Ovary (tissue), 9 donors: ENCODE results near the gene TBX6. TPM values are rescaled to one million over a fixed set of nuclear protein-coding genes. Genes with fewer than 3 reads are reported as not detected.
"Not testable (repeated sequence)": the region's sequence is repeated elsewhere in the genome, so short reads cannot be mapped to it uniquely, and the experiment has no call there.

Experiments
- DNase-seq, 5 donors: peaks; one replicate each; pipeline ENCODE4 v3.0.0-alpha.2; 2019 to 2020
- H3K27ac ChIP-seq, 2 donors: fragments of 200-600 bp; one replicate each; pipeline versions ENCODE4 v1.5.1 to v1.8.0; 2019 to 2022
- H3K27me3 ChIP-seq: fragments of 200-600 bp; one replicate; pipeline ENCODE4 v1.8.0; 2022
- H3K36me3 ChIP-seq: fragments of 200-600 bp; sonication (generic); one replicate; pipeline ENCODE4 v1.5.1; 2019
- H3K4me1 ChIP-seq: one replicate; pipeline ENCODE4 v1.8.1; 2013; ENCODE audit warnings: mild to moderate bottlenecking, moderate library complexity; ENCODE audit not compliant: insufficient read depth
- H3K4me3 ChIP-seq: fragments of 200-600 bp; sonication (generic); one replicate; pipeline ENCODE4 v1.5.1; 2017
- H3K9me3 ChIP-seq, 2 donors: fragments of 200-600 bp in 1 of 2; sonication (generic) in 1 of 2; one replicate each; pipeline versions ENCODE4 v1.5.1 to v1.8.1; 2013 to 2019; ENCODE audit warnings: mild to moderate bottlenecking in 1 of 2, moderate library complexity in 1 of 2
- CTCF ChIP-seq, 3 donors: fragments of 450-650 bp in 2 of 3; fragments of 200-600 bp in 1 of 3; IDR thresholded peaks; one replicate each; pipeline versions ENCODE4 v1.5.1 to v1.8.0; 2016 to 2022; ENCODE audit warnings: antibody characterized with exemption in 3 of 3, mild to moderate bottlenecking in 1 of 3
- EP300 ChIP-seq: sonication (generic); formaldehyde crosslinking; IDR thresholded peaks from one replicate; pipeline ENCODE4 v1.6.1; 2017; ENCODE audit warnings: antibody characterized with exemption
- POLR2A ChIP-seq: fragments of 450-650 bp; IDR thresholded peaks from one replicate; pipeline ENCODE4 v1.6.1; 2017; ENCODE audit warnings: antibody characterized with exemption, mild to moderate bottlenecking, moderate library complexity
- WGBS, 3 donors: extraction: QIAGEN DNeasy Blood & Tissue Kit in 1 of 3; methylation state at CpG; one replicate each; pipeline versions ENCODE4 v1.1.5 to v1.1.7; 2013 to 2017; 5-methylcytosine and 5-hydroxymethylcytosine counted together
- intact Hi-C, 4 donors: fragments of 100-400 bp; cut with DNase I; formaldehyde crosslinking; loops; one replicate each; pipeline versions ENCODE4 v1.11.0 to v1.15.1; 2022 to 2023
- polyA plus RNA-seq, 2 donors: library from polyadenylated mRNA; stranded (reverse); fragments of 200-250 nt in 1 of 2; fragments of 350-450 nt in 1 of 2; fragmentation: Illumina TruSeq in 1 of 2; extraction: RNeasy Lipid Tissue Mini Kit (QIAGEN cat#74804) in 1 of 2; gene quantifications; one replicate each; pipeline ENCODE4 v1.2.3, GENCODE V29; 2013 to 2014
- total RNA-seq, 7 donors: library from RNA; depleted of rRNA in 2 of 7; stranded (reverse); fragments of >200 nt in 2 of 7; fragmentation: NEBNext Ultra II Directional in 3 of 7; extraction: Animal tissue kit (Norgen Biotek cat#: 25700) in 3 of 7; gene quantifications; one replicate each; pipeline versions ENCODE4 v1.1.0 to v1.2.4, GENCODE V29; 2016 to 2023
- donor health status: DM: no; HTN: no; CAD: no; lungs with moderate emphysema.
- donor health status: DM: no; HTN: no; CAD: no.
- donor health status: Bipolar disorder and iron deficiency.
- donor health status: DM: yes; HTN: yes; CAD: no.
- donor health status: DM: no; HTN: no; CAD: no.
- donor health status: DM: yes; HTN: yes; CAD: no.

Gene TBX6
- total and polyA plus RNA-seq, 9 donors: 0.08 to 1.5 (median 0.75) TPM

DNA sequence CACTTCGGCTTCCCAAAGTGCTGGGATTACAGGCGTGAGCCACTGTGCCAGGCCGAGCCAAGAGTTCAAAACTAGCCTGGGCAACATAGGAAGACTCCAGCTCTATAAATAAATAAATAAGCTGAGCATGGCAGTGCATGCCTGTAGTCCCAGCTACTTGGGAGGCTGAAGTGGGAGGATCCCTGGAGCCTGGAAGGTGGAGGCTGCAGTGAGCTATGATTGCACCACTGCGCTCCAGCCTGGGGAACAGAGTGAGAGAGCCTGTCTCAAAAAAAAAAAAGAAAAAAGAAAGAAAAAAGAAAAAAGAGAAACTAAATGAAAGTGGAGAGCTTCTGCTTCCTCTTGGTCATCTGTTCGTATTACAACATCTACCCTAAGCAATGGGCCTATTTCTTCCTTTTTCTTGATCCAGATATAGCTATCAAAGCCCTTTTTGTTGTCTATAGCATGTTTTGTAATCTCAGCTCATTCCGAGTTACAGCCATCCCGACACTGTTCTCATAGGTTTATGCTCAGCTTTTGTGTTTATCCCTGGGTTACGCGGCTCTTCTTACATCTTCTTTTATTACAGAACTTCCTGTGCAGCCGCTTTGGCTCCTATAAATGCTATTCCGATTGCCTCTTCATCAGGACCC lies 45.4 kb upstream of the TBX6 start:
- 81 to 83% (median 83%) methylated on average over 11 of the region's 11 CpGs for WGBS, 3 donors
- no peak for TF ChIP-seq EP300
- no peak for TF ChIP-seq CTCF (IDR thresholded peaks at IDR 0.05)
- TF ChIP-seq POLR2A: no peak
- intact Hi-C loops: loop anchor here in 1 of 4 donors (10.0 kb wide), 1 partner anchor 588 kb away; no protein-coding TSS in a partner anchor
- no peak overlapping the region for H3K4me3 ChIP-seq
- H3K27ac ChIP-seq: no peak overlapping the region
- no peaks in the 10 kb centered on the region for H3K27me3 ChIP-seq
- H3K4me1 ChIP-seq: no peaks in the 10 kb centered on the region
- no peak for DNase-seq
- H3K9me3 ChIP-seq: no peaks in the 10 kb centered on the region
- H3K36me3 ChIP-seq: no peaks in the 10 kb centered on the region

- no peaks in the 10 kb centered on the region for H3K27me3 ChIP-seq
- no peak overlapping the region for H3K4me3 ChIP-seq
- no peaks in the 10 kb centered on the region for H3K4me1 ChIP-seq
- intact Hi-C loops: loop anchor here in 2 of 4 donors (5.0 to 10.0 kb wide), 2 partner anchors 50 to 592 kb away; partner anchors contain the start of gene CORO1A (in 1 of the 2)
- no peak for TF ChIP-seq POLR2A
- no peak for TF ChIP-seq CTCF (IDR thresholded peaks at IDR 0.05)
- TF ChIP-seq EP300: no peak
- H3K27ac ChIP-seq: no peak overlapping the region
- no peak for DNase-seq
- no peaks in the 10 kb centered on the region for H3K36me3 ChIP-seq
- 51 to 54% (median 53%) methylated on average over 3 of the region's 3 CpGs for WGBS, 3 donors
- no peaks in the 10 kb centered on the region for H3K9me3 ChIP-seq
Measured at GRCh38 chr16:30132591-30132990, 40.9 kb upstream of the TBX6 start.

GRCh38 chr16:30131869-30132475 lies 40.2 kb upstream of the TBX6 start:
- no peak overlapping the region for H3K4me3 ChIP-seq
- no peaks in the 10 kb centered on the region for H3K4me1 ChIP-seq
- intact Hi-C loops: loop anchor here in 2 of 4 donors (5.0 to 10.0 kb wide), 2 partner anchors 50 to 593 kb away; partner anchors contain the start of gene CORO1A (in 1 of the 2)
- TF ChIP-seq CTCF (IDR thresholded peaks at IDR 0.05) (no peak), EP300 (no peak), POLR2A (no peak)
- no peak overlapping the region for H3K27ac ChIP-seq
- WGBS, 3 donors: 33 to 35% (median 35%) methylated on average over 4 of the region's 4 CpGs
- H3K36me3 ChIP-seq: no peaks in the 10 kb centered on the region
- H3K27me3 ChIP-seq: no peaks in the 10 kb centered on the region
- no peaks in the 10 kb centered on the region for H3K9me3 ChIP-seq
- DNase-seq: no peak

GRCh38 chr16:30127993-30128392 lies 36.3 kb upstream of the TBX6 start:
- H3K36me3 ChIP-seq: no peaks in the 10 kb centered on the region
- intact Hi-C loops: no loop called here
- TF ChIP-seq CTCF (IDR thresholded peaks at IDR 0.05) (no peak), POLR2A (no peak), EP300 (no peak)
- H3K9me3 ChIP-seq: no peaks in the 10 kb centered on the region
- WGBS, 3 donors: 71 to 81% (median 80%) methylated on average over 1 of the region's 1 CpG
- H3K4me3 ChIP-seq: no peak overlapping the region
- DNase-seq: no peak
- H3K27ac ChIP-seq: no peak overlapping the region
- H3K27me3 ChIP-seq: no peaks in the 10 kb centered on the region
- H3K4me1 ChIP-seq: no peaks in the 10 kb centered on the region

- H3K27me3 ChIP-seq, H3K4me1 ChIP-seq, H3K27ac ChIP-seq, intact Hi-C loops, H3K36me3 ChIP-seq, DNase-seq, H3K9me3 ChIP-seq, H3K4me3 ChIP-seq: not testable (repeated sequence)
- WGBS, 3 donors: 89 to 90% (median 90%) methylated on average over 9 of the region's 9 CpGs
Measured at GRCh38 chr16:30125690-30126089, 34.0 kb upstream of the TBX6 start.
